Parathyroid adenoma (tissue), 2 donors: ENCODE measurements around the gene IGSF9.
A peak's percentile ranks its signal among the peaks of the same experiment; 100 is the strongest.
"Not testable (repeated sequence)": the region's sequence is repeated elsewhere in the genome, so short reads cannot be mapped to it uniquely, and the experiment has no call there.

ENCODE experiments used
- H2AFZ ChIP-seq: fragments of 300-600 bp; sonication (generic); one replicate; pipeline ENCODE4 v1.7.0; 2017; ENCODE audit warnings: antibody characterized with exemption, mild to moderate bottlenecking
- H3K27ac ChIP-seq: fragments of 300-600 bp; sonication (generic); one replicate; pipeline ENCODE4 v1.7.0; 2017
- H3K27me3 ChIP-seq: fragments of 300-600 bp; sonication (generic); one replicate; pipeline ENCODE4 v1.7.0; 2017; ENCODE audit warnings: low read length; ENCODE audit not compliant: control insufficient read depth, insufficient read depth
- H3K36me3 ChIP-seq: fragments of 300-600 bp; sonication (generic); one replicate; pipeline ENCODE4 v1.7.0; 2017; ENCODE audit warnings: low read length; ENCODE audit not compliant: control insufficient read depth, insufficient read depth
- H3K4me1 ChIP-seq: fragments of 300-600 bp; sonication (generic); one replicate; pipeline ENCODE4 v1.7.0; 2017; ENCODE audit warnings: control low read depth
- H3K4me2 ChIP-seq: fragments of 300-600 bp; sonication (generic); one replicate; pipeline ENCODE4 v1.7.0; 2017; ENCODE audit warnings: low read length
- H3K4me3 ChIP-seq: fragments of 300-600 bp; sonication (generic); one replicate; pipeline ENCODE4 v1.7.0; 2017; ENCODE audit warnings: low read depth, low read length
- H3K79me2 ChIP-seq: fragments of 300-600 bp; sonication (generic); one replicate; pipeline ENCODE4 v1.7.0; 2017; ENCODE audit warnings: control low read depth
- H3K9ac ChIP-seq: fragments of 300-600 bp; sonication (generic); one replicate; pipeline ENCODE4 v1.7.0; 2017; ENCODE audit warnings: mild to moderate bottlenecking
- H3K9me3 ChIP-seq: fragments of 300-600 bp; sonication (generic); one replicate; pipeline ENCODE4 v1.7.0; 2017; ENCODE audit warnings: low read length; ENCODE audit not compliant: control insufficient read depth
- CTCF ChIP-seq: fragments of 300-600 bp; sonication (generic); IDR thresholded peaks from one replicate; pipeline ENCODE4 v1.7.0; 2017; ENCODE audit warnings: antibody characterized with exemption, mild to moderate bottlenecking
- donor health status: primary hyperparathyroidism.

IGSF9 gene

GRCh38 chr1:159906960-159907359 lies 38.5 kb downstream of the IGSF9 start:
- H3K4me2 ChIP-seq = no peak overlapping the region
- H3K4me3 ChIP-seq = no peak overlapping the region
- no peak overlapping the region for H3K9ac ChIP-seq
- peaks cover 3% of the 10 kb centered on the region for H3K4me1 ChIP-seq
- H3K36me3 ChIP-seq = no peaks in the 10 kb centered on the region
- no peak overlapping the region for H2AFZ ChIP-seq
- no peaks in the 10 kb centered on the region for H3K9me3 ChIP-seq
- TF ChIP-seq CTCF = no peak
- H3K79me2 ChIP-seq = no peaks in the 10 kb centered on the region
- no peak overlapping the region for H3K27ac ChIP-seq
- H3K27me3 ChIP-seq = no peaks in the 10 kb centered on the region

- not testable (repeated sequence) for H3K4me1 ChIP-seq, H3K9me3 ChIP-seq, H3K27ac ChIP-seq, H3K79me2 ChIP-seq, H3K4me3 ChIP-seq, H3K36me3 ChIP-seq, H2AFZ ChIP-seq, H3K27me3 ChIP-seq, H3K4me2 ChIP-seq, H3K9ac ChIP-seq
These were observed 41.4 kb downstream of the IGSF9 start for GRCh38 chr1:159904036-159904435.

- Histone ChIP-seq H3K9ac (no peak overlapping the region), H2AFZ (no peak overlapping the region), H3K36me3 (no peaks in the 10 kb centered on the region), H3K27ac (no peak overlapping the region), H3K4me3 (no peak overlapping the region), H3K27me3 (no peaks in the 10 kb centered on the region), H3K79me2 (no peaks in the 10 kb centered on the region), H3K4me1 (no peaks in the 10 kb centered on the region), H3K4me2 (no peak overlapping the region), H3K9me3 (no peaks in the 10 kb centered on the region)
- TF ChIP-seq CTCF = no peak
These were observed 42.9 kb downstream of the IGSF9 start for GRCh38 chr1:159902541-159902940.

GRCh38 chr1:159900755-159901360 lies 44.6 kb downstream of the IGSF9 start:
- Histone ChIP-seq H3K27ac (no peak overlapping the region), H3K79me2 (no peaks in the 10 kb centered on the region), H3K36me3 (no peaks in the 10 kb centered on the region), H3K27me3 (no peaks in the 10 kb centered on the region), H2AFZ (no peak overlapping the region), H3K4me1 (no peaks in the 10 kb centered on the region), H3K9me3 (no peaks in the 10 kb centered on the region), H3K4me2 (no peak overlapping the region), H3K4me3 (no peak overlapping the region), H3K9ac (no peak overlapping the region)
- TF ChIP-seq CTCF = no peak

- no peak within 1 kb of the TSS for H3K9ac ChIP-seq
- no peaks in the 10 kb centered on the region for H3K4me1 ChIP-seq
- H3K27ac ChIP-seq = no peak within 1 kb of the TSS
- no peak for TF ChIP-seq CTCF
- no peaks in the 10 kb centered on the region for H3K9me3 ChIP-seq
- H3K4me3 ChIP-seq = no peak within 1 kb of the TSS
- H2AFZ ChIP-seq = no peak within 1 kb of the TSS
- H3K79me2 ChIP-seq = no peaks in the 10 kb centered on the region
- no peaks in the 10 kb centered on the region for H3K36me3 ChIP-seq
- H3K27me3 ChIP-seq = no peaks in the 10 kb centered on the region
- peak within 1 kb of the TSS; percentile 4 for H3K4me2 ChIP-seq
These were observed 45.2 kb downstream of the IGSF9 start, which contains the start of gene CFAP45 for GRCh38 chr1:159900086-159900680. Gene CFAP45, minus strand, starts transcription at chr1:159900165. Its CDS starts 67 bp downstream, at chr1:159900098.

- not testable (repeated sequence) for H3K79me2 ChIP-seq, H3K4me2 ChIP-seq, H2AFZ ChIP-seq, H3K36me3 ChIP-seq, H3K9ac ChIP-seq, H3K27ac ChIP-seq, H3K9me3 ChIP-seq, H3K27me3 ChIP-seq, H3K4me3 ChIP-seq, H3K4me1 ChIP-seq
These were observed 45.8 kb downstream of the IGSF9 start for GRCh38 chr1:159899634-159900033.
